Suprapubic skin (tissue), 4 donors: ENCODE measurements around the gene MCF2L.
"Not testable (repeated sequence)": the region's sequence is repeated elsewhere in the genome, so short reads cannot be mapped to it uniquely, and the experiment has no call there.

Experiments
- CTCF ChIP-seq, 2 donors: fragments of 200-600 bp in 1 of 2; fragments of 450-650 bp in 1 of 2; sonication (generic) in 1 of 2; IDR thresholded peaks; one replicate each; pipeline ENCODE4 v1.5.1; 2016 to 2019; ENCODE audit warnings: antibody characterized with exemption in 2 of 2, mild to moderate bottlenecking in 1 of 2, moderate library complexity in 1 of 2
- EP300 ChIP-seq: sonication (generic); formaldehyde crosslinking; IDR thresholded peaks from one replicate; pipeline ENCODE4 v1.6.1; 2017; ENCODE audit warnings: antibody characterized with exemption
- POLR2A ChIP-seq, 2 donors: fragments of 450-650 bp; IDR thresholded peaks; one replicate each; pipeline ENCODE4 v1.6.1; 2017; ENCODE audit warnings: antibody characterized with exemption in 2 of 2, mild to moderate bottlenecking in 2 of 2, moderate library complexity in 2 of 2
- POLR2AphosphoS5 ChIP-seq, 3 donors: sonication (generic); formaldehyde crosslinking; IDR thresholded peaks; one replicate each; pipeline ENCODE4 v1.6.1; 2017; ENCODE audit warnings: antibody characterized with exemption in 3 of 3

- TF ChIP-seq EP300; POLR2A (IDR thresholded peaks at IDR 0.05); CTCF (IDR thresholded peaks at IDR 0.05); POLR2AphosphoS5 (IDR thresholded peaks at IDR 0.05): not testable (repeated sequence)
Measured at GRCh38 chr13:113102302-113102701, 133.3 kb downstream of the MCF2L start.
